Stimulated activated memory B cell treated with anti-CD40 and anti-IgM and Interleukin-4, amounts not matched to agents 10 μg/mL and 1 μg/mL and 100 μg/mL, for 72 hours (primary cell): ENCODE data around the gene FANK1.
A peak's percentile ranks its signal among the peaks of the same experiment; 100 is the strongest.
"Not testable (repeated sequence)": the region's sequence is repeated elsewhere in the genome, so short reads cannot be mapped to it uniquely, and the experiment has no call there.

Source experiments
- ATAC-seq: fragments of 150-1000 bp; cut with Tn5 transposase; 2 replicates; pipeline ENCODE4 v1.10.0; 2021
- H3K27ac Mint-ChIP-seq: one replicate; pipeline ENCODE4 v1.8.0; 2022; ENCODE audit warnings: mild to moderate bottlenecking, mixed read lengths
- H3K27me3 Mint-ChIP-seq: one replicate; pipeline ENCODE4 v1.8.0; 2022; ENCODE audit warnings: mixed read lengths
- H3K36me3 Mint-ChIP-seq: one replicate; pipeline ENCODE4 v1.8.0; 2022; ENCODE audit warnings: mixed read lengths
- H3K4me1 Mint-ChIP-seq: one replicate; pipeline ENCODE4 v1.8.0; 2022; ENCODE audit warnings: mixed read lengths
- H3K4me3 Mint-ChIP-seq: one replicate; pipeline ENCODE4 v1.8.0; 2022; ENCODE audit warnings: mild to moderate bottlenecking, moderate library complexity, mixed read lengths
- H3K9me3 Mint-ChIP-seq: one replicate; pipeline ENCODE4 v1.8.0; 2022; ENCODE audit warnings: mixed read lengths

Gene FANK1

DNA sequence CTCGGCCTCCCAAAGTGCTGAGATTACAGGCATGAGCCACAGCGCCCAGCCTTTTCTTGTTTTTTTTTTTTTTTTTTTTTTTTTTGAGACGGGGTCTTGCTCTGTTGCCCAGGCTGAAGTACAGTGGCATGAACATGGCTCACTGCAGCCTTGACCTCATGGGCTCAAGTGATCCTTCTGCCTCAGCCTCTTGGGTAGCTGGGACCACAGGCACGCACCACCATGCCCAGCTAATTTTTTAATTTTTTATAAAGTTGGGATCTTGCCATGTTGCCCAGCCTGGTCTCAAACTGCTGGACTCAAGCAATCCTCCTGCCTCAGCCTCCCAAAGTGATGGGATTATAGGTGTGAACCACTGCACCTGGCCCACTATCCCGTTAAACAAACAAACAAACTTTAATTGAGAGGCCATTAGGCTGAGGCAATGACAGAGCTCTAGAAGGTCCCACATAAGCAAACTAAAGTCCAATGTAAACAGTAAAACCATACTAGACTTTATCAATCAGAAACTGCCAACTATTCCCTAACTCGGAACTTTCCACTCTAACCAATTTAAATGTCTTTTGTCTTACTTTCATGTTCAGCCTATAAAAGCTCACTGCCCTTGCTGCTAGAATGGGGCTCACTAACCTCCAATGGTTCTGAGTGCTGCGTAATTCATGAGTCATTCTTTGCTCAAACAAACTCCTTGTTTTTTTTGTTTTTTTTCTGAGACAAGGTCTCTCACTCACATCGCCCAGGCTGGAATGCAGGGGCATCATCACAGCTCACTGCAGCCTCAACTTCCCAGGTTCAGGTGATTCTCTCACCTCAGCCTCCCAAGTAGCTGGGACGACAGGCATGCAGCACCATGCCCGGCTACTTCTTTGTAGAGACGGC, 17.2 kb upstream of the FANK1 start:
- no peak for ATAC-seq
- Mint-ChIP-seq H3K36me3 (peaks cover 60% of the 10 kb centered on the region), H3K9me3 (peaks cover 3% of the 10 kb centered on the region), H3K4me3 (no peak overlapping the region), H3K4me1 (no peaks in the 10 kb centered on the region), H3K27me3 (no peaks in the 10 kb centered on the region), H3K27ac (no peak overlapping the region)

GRCh38 chr10:125880719-125881118, 15.6 kb upstream of the FANK1 start:
- Mint-ChIP-seq H3K27me3 (no peaks in the 10 kb centered on the region), H3K9me3 (peaks cover 3% of the 10 kb centered on the region), H3K27ac (no peak overlapping the region), H3K36me3 (peaks cover 46% of the 10 kb centered on the region), H3K4me1 (no peaks in the 10 kb centered on the region), H3K4me3 (no peak overlapping the region)
- ATAC-seq, result no peak

DNA sequence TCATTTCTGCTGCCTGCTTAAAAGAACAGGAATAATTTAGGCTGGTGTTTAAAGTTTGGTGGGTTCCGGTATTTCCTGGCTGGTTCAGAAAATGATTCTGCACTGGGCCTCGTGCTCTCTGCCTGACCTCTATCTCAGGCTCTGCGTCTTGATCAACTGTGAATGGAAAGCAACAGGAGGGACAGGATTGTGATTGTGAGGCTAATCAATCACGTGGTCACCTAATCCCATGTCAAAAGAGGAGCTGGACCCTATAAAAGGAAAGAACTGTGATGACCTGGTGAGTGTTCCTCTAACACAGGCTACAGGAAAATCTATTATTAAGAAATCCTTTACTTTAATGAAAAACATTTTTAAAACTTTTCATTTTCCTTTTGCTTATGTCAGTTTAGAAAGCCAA, 15.2 kb upstream of the FANK1 start, which contains the start of gene DHX32:
Gene DHX32, minus strand, starts transcription at position 101 of the 400 bp plus-strand sequence. CDS start 468 bp downstream, outside the sequence.
- Mint-ChIP-seq H3K36me3 (peaks cover 41% of the 10 kb centered on the region), H3K4me1 (no peaks in the 10 kb centered on the region), H3K27me3 (no peaks in the 10 kb centered on the region), H3K9me3 (no peaks in the 10 kb centered on the region), H3K4me3 (no peak within 1 kb of the TSS), H3K27ac (no peak within 1 kb of the TSS)
- no peak for ATAC-seq

DNA sequence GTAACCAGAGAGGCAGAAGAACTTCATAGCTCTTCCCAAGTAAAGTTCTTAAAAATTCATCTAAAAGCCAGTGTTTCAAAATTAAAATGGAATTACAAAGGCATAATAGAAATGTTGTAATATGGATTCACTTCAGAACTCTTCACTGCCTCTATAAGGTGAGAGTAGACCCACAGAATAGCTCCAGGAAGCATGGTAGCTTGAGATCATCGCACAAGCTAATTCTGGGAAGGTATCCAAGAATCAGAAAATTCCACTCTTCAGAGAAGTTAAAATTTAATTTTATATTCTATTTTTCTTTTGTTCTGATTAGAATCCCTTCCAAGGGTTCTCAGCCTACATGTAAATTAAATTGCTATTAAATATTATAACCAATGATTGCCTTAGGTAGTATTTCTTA, 13.8 kb upstream of the FANK1 start:
- H3K27me3 Mint-ChIP-seq, result no peaks in the 10 kb centered on the region
- H3K9me3 Mint-ChIP-seq, result no peaks in the 10 kb centered on the region
- H3K4me1 Mint-ChIP-seq, result no peaks in the 10 kb centered on the region
- H3K36me3 Mint-ChIP-seq, result peaks cover 36% of the 10 kb centered on the region
- no peak for ATAC-seq
- H3K27ac Mint-ChIP-seq, result no peak overlapping the region
- no peak overlapping the region for H3K4me3 Mint-ChIP-seq

- no peak overlapping the region for H3K27ac Mint-ChIP-seq
These were observed 13.2 kb upstream of the FANK1 start for GRCh38 chr10:125883211-125883610.

GRCh38 chr10:125886914-125887512, 9.4 kb upstream of the FANK1 start:
- no peaks in the 10 kb centered on the region for H3K9me3 Mint-ChIP-seq
- no peak overlapping the region for H3K27ac Mint-ChIP-seq
- peaks cover 12% of the 10 kb centered on the region for H3K36me3 Mint-ChIP-seq
- H3K4me3 Mint-ChIP-seq, result no peak overlapping the region
- H3K4me1 Mint-ChIP-seq, result no peaks in the 10 kb centered on the region
- H3K27me3 Mint-ChIP-seq, result no peaks in the 10 kb centered on the region
- ATAC-seq, result no peak

More at GRCh38 chr10:125883211-125883610, 13.2 kb upstream of the FANK1 start:
- Mint-ChIP-seq H3K36me3 (peaks cover 35% of the 10 kb centered on the region), H3K4me1 (no peaks in the 10 kb centered on the region), H3K4me3 (no peak overlapping the region), H3K9me3 (no peaks in the 10 kb centered on the region), H3K27me3 (no peaks in the 10 kb centered on the region)
- ATAC-seq, result no peak

DNA sequence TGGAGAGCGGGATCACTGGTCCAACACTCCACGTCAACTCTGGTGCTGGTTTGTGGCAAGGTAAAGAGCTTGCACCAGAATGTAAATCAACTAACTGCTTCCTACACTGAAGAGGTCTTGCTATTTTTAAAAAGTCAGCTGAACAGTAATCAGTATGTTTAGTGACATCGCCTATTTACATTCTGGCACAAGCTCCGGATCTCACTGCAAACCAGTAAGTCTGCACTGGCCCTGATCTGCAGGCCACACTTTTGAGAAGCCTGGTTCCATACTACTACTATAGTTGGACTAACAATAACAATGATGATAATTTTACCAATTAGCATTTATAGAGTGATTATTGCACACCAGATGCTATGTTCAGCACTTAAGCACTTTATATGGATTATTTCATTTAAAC, 6.9 kb upstream of the FANK1 start:
- H3K27ac Mint-ChIP-seq, H3K4me1 Mint-ChIP-seq, H3K27me3 Mint-ChIP-seq, H3K36me3 Mint-ChIP-seq, H3K4me3 Mint-ChIP-seq, ATAC-seq, H3K9me3 Mint-ChIP-seq: not testable (repeated sequence)

GRCh38 chr10:125892402-125892801, 4.0 kb upstream of the FANK1 start:
- peaks cover 25% of the 10 kb centered on the region for H3K4me1 Mint-ChIP-seq
- not testable (repeated sequence) for H3K36me3 Mint-ChIP-seq, H3K27me3 Mint-ChIP-seq, H3K4me3 Mint-ChIP-seq, H3K27ac Mint-ChIP-seq, ATAC-seq, H3K9me3 Mint-ChIP-seq

DNA sequence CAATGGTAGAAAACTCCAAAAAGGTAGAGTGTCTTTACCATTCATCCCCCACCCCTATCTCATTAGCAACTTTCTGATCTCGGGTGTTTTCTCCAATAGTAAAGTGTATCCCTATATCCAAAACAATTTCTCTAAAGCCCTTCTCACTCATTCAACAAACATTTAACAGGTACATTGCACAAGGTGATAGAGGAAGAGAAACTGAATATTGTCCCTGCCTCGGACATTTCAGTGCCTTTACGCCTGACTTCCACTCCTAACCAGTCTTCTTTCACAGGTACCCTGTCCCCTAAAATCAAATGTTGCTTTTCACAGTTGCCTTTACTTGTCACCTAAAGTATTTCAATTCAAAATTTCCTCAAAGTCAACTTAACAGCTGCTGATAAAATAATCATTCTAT, 2.2 kb upstream of the FANK1 start:
- ATAC-seq, H3K9me3 Mint-ChIP-seq, H3K27me3 Mint-ChIP-seq, H3K27ac Mint-ChIP-seq, H3K36me3 Mint-ChIP-seq, H3K4me3 Mint-ChIP-seq: not testable (repeated sequence)
- peaks cover 31% of the 10 kb centered on the region for H3K4me1 Mint-ChIP-seq

DNA sequence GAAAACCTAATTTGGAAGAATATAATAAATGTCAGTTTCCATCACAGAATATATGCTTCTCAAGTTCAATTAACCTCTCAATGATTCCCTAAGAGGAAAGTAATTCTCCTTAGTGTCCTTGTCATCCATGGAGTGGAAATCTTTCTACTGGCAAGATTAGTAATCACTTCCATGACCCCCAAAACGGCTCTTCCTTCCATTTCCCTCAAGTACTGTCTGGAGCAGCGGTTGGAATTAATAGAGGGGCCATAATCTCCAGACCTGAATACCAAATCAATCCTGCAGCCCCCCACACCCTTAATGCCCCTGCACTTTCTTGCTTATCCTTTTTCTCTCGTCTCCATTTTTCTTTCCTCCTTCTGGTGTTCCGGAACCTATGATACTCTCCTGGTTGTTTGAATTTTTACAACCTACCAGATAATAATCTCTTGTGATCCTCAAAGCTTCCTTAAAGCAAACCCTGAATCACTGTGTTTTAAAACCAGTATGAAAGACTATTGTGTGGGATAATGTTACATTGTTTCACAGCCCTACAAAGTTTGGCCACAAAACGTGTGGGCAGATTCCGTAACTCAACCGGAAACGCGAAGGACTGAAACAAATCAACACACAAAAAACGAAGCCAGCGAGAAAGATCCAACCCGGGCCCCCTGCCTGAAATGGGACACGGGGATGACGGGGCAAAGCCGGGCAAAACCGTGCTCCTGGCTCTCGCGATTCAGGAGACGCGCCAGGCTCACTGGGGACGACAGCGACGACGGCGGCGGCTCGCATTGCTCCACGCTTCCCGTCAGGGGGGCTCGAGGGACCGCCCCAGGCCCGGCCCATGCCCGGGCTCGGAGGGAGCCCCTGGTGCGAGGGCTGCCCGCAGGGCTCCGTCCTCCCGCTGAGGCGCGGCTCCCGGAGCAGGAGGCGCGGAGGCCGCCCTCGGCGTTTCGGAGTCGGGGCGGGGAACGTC, 955 bp upstream of the FANK1 start:
- H3K9me3 Mint-ChIP-seq, H3K27me3 Mint-ChIP-seq, H3K36me3 Mint-ChIP-seq: not testable (repeated sequence)
- peak; percentile 18 for ATAC-seq
- Mint-ChIP-seq H3K4me3 (peak overlapping the region; percentile 82), H3K4me1 (peaks cover 31% of the 10 kb centered on the region), H3K27ac (peak overlapping the region; percentile 84)

DNA sequence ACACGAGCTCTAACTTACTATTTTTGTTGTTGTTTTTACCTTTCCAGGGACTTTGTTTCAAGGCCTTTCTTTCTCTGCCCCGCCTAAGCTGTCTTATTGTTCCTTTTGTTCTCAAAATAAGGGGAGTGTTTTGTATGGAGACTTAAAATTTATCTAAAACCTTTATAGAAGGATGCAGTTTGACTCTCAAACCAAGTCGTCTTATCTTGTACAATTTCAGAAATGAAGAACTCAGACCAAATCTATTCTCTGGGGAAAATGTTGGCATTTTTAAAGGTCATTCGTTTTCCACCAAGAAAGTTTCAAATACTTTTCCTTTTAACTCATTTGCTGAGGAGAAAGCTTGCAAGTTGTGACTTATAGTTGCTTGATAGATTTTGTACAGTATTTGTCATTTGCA, 953 bp downstream of the FANK1 start:
- H3K27me3 Mint-ChIP-seq, ATAC-seq, H3K9me3 Mint-ChIP-seq, H3K36me3 Mint-ChIP-seq: not testable (repeated sequence)
- Mint-ChIP-seq H3K27ac (peak overlapping the region; percentile 74), H3K4me1 (peaks cover 31% of the 10 kb centered on the region), H3K4me3 (peak overlapping the region; percentile 91)

GRCh38 chr10:125900963-125901362, 4.6 kb downstream of the FANK1 start:
- not testable (repeated sequence) for H3K9me3 Mint-ChIP-seq, H3K36me3 Mint-ChIP-seq, H3K4me3 Mint-ChIP-seq, ATAC-seq, H3K27ac Mint-ChIP-seq
- peaks cover 17% of the 10 kb centered on the region for H3K4me1 Mint-ChIP-seq
- H3K27me3 Mint-ChIP-seq, result peaks cover 15% of the 10 kb centered on the region

- H3K4me1 Mint-ChIP-seq, H3K9me3 Mint-ChIP-seq, ATAC-seq, H3K36me3 Mint-ChIP-seq, H3K27ac Mint-ChIP-seq, H3K4me3 Mint-ChIP-seq: not testable (repeated sequence)
- H3K27me3 Mint-ChIP-seq, result peaks cover 17% of the 10 kb centered on the region
These were observed 6.8 kb downstream of the FANK1 start for GRCh38 chr10:125903135-125903640.

- H3K4me3 Mint-ChIP-seq, H3K36me3 Mint-ChIP-seq, H3K9me3 Mint-ChIP-seq, H3K4me1 Mint-ChIP-seq, H3K27ac Mint-ChIP-seq: not testable (repeated sequence)
- peaks cover 17% of the 10 kb centered on the region for H3K27me3 Mint-ChIP-seq
- peak; percentile 20 for ATAC-seq
These were observed 9.0 kb downstream of the FANK1 start for GRCh38 chr10:125905069-125905994.
